A673 (cell line): ENCODE measurements around the gene KIRREL3.

Experiments
- EZH2 ChIP-seq: fragments of 200-600 bp; sonication (generic); IDR thresholded peaks from 2 replicates; pipeline ENCODE4 v1.6.1; 2017; ENCODE audit warnings: borderline replicate concordance, low read depth, mild to moderate bottlenecking, mixed read lengths, antibody characterized with exemption, low read length; ENCODE audit not compliant: poor library complexity, severe bottlenecking
- TF ChIP-seq, protein P1 (sequence below): fragments of 300-800, 200-600 bp; sonication (generic); conservative IDR thresholded peaks from 2 replicates; pipeline ENCODE4 v1.5.1; 2017; ENCODE audit warnings: low read depth, mild to moderate bottlenecking, antibody characterized with exemption, low read length, moderate library complexity, mixed read lengths

DNA sequence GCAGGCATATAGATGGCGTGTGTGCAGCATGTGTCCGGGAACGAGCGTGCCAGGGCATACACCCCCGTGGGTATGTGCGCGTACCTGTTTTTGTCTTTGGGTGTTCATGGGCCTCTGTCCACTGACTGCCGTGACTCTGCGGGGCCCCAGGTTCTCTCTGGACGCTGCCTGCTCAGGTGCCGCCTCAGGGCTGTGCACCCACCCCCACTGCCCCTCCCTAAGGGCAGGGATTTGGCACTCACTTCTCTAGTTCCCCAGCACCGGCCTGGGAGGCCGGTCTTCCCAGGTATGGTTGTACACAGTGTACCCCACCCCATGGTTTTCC lies 533.6 kb downstream of the KIRREL3 start:
- TF ChIP-seq, protein P1, sequence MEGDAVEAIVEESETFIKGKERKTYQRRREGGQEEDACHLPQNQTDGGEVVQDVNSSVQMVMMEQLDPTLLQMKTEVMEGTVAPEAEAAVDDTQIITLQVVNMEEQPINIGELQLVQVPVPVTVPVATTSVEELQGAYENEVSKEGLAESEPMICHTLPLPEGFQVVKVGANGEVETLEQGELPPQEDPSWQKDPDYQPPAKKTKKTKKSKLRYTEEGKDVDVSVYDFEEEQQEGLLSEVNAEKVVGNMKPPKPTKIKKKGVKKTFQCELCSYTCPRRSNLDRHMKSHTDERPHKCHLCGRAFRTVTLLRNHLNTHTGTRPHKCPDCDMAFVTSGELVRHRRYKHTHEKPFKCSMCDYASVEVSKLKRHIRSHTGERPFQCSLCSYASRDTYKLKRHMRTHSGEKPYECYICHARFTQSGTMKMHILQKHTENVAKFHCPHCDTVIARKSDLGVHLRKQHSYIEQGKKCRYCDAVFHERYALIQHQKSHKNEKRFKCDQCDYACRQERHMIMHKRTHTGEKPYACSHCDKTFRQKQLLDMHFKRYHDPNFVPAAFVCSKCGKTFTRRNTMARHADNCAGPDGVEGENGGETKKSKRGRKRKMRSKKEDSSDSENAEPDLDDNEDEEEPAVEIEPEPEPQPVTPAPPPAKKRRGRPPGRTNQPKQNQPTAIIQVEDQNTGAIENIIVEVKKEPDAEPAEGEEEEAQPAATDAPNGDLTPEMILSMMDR, result no peak
- no peak for TF ChIP-seq EZH2
